Ishikawa (cell line): Measurements from ENCODE around the gene SLC27A5.

ENCODE experiments used
- CEBPB ChIP-seq: IDR thresholded peaks from 2 replicates; pipeline ENCODE4 v1.6.1; 2012
- CREB1 ChIP-seq: IDR thresholded peaks from 2 replicates; pipeline ENCODE4 v1.6.1; 2012; ENCODE audit warnings: low read depth
- FOXM1 ChIP-seq: IDR thresholded peaks from 2 replicates; pipeline ENCODE4 v1.6.1; 2012; ENCODE audit warnings: low read depth, borderline replicate concordance
- NFIC ChIP-seq: IDR thresholded peaks from 2 replicates; pipeline ENCODE4 v1.6.1; 2012
- RAD21 ChIP-seq: IDR thresholded peaks from 2 replicates; pipeline ENCODE4 v1.6.1; 2012; ENCODE audit warnings: low read depth
- TAF1 ChIP-seq: IDR thresholded peaks from 2 replicates; pipeline ENCODE4 v1.6.1; 2012; ENCODE audit warnings: low read depth, mild to moderate bottlenecking
- YY1 ChIP-seq: IDR thresholded peaks from 2 replicates; pipeline ENCODE4 v1.6.1; 2012; ENCODE audit warnings: low read depth
- ZBTB7A ChIP-seq: IDR thresholded peaks from 2 replicates; pipeline ENCODE4 v1.6.1; 2012; ENCODE audit warnings: low read depth
- TF ChIP-seq, protein P1 (sequence below): IDR thresholded peaks from 2 replicates; pipeline ENCODE4 v1.6.1; 2012
- TF ChIP-seq, protein P2 (sequence below): IDR thresholded peaks from 2 replicates; pipeline ENCODE4 v1.6.1; 2012
- TF ChIP-seq, protein P3 (sequence below): IDR thresholded peaks from 2 replicates; pipeline ENCODE4 v1.6.1; 2012; ENCODE audit warnings: low read depth, mild to moderate bottlenecking

Gene SLC27A5

DNA sequence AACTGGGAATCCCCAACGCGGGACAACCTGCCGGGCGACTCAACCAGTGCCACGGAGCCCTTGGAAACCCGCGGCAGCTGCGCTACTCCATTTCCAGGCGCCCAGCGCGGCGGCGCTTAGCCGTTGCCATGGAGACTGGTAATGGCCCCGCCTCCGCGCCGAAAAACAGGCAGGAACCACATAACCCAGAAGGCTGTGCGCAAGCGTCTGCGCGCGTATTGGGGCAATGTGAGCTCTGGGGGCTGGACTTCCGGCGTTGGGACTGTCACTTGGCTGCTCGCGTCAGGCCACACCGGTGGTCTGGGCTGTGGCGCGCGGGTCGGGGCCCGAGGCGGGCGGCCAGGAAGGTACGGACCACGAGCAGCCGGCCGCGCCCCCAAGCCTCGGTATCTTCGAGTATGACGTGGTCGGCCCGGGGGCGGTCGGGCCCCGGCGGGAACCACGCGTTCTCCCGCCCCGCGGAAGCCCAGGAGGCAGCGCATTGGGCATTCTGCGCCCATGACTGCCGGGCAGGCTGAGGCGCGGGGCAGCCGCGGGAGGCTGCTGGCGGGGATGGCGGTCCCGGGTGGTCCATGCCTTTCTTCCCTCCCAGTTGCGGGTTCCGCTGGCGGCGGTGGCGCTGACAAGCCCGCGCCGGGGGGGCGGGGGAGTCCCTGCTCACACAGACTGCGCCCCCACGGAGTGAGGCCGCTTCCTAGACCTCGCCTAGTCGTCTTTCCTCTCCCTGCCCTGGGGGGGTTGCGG is 60.3 kb downstream of the SLC27A5 start, which contains the start of gene ZNF324B:
Gene ZNF324B (plus strand): TSS at position 265 of the 744 bp plus-strand sequence. CDS start 2,080 bp downstream, outside the sequence.
- TF ChIP-seq TAF1 (peak; percentile 67), CREB1 (peak; percentile 55; the same call in 1 of the 2 replicates), RAD21 (no peak), YY1 (peak; percentile 66; the same call in 1 of the 2 replicates), ZBTB7A (peak; percentile 83), CEBPB (no peak), FOXM1 (no peak)
- TF ChIP-seq, protein P1, sequence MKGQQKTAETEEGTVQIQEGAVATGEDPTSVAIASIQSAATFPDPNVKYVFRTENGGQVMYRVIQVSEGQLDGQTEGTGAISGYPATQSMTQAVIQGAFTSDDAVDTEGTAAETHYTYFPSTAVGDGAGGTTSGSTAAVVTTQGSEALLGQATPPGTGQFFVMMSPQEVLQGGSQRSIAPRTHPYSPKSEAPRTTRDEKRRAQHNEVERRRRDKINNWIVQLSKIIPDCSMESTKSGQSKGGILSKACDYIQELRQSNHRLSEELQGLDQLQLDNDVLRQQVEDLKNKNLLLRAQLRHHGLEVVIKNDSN: no peak
- TF ChIP-seq, protein P2, sequence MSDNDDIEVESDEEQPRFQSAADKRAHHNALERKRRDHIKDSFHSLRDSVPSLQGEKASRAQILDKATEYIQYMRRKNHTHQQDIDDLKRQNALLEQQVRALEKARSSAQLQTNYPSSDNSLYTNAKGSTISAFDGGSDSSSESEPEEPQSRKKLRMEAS: peak; percentile 68
- TF ChIP-seq, protein P3, sequence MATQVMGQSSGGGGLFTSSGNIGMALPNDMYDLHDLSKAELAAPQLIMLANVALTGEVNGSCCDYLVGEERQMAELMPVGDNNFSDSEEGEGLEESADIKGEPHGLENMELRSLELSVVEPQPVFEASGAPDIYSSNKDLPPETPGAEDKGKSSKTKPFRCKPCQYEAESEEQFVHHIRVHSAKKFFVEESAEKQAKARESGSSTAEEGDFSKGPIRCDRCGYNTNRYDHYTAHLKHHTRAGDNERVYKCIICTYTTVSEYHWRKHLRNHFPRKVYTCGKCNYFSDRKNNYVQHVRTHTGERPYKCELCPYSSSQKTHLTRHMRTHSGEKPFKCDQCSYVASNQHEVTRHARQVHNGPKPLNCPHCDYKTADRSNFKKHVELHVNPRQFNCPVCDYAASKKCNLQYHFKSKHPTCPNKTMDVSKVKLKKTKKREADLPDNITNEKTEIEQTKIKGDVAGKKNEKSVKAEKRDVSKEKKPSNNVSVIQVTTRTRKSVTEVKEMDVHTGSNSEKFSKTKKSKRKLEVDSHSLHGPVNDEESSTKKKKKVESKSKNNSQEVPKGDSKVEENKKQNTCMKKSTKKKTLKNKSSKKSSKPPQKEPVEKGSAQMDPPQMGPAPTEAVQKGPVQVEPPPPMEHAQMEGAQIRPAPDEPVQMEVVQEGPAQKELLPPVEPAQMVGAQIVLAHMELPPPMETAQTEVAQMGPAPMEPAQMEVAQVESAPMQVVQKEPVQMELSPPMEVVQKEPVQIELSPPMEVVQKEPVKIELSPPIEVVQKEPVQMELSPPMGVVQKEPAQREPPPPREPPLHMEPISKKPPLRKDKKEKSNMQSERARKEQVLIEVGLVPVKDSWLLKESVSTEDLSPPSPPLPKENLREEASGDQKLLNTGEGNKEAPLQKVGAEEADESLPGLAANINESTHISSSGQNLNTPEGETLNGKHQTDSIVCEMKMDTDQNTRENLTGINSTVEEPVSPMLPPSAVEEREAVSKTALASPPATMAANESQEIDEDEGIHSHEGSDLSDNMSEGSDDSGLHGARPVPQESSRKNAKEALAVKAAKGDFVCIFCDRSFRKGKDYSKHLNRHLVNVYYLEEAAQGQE: no peak

DNA sequence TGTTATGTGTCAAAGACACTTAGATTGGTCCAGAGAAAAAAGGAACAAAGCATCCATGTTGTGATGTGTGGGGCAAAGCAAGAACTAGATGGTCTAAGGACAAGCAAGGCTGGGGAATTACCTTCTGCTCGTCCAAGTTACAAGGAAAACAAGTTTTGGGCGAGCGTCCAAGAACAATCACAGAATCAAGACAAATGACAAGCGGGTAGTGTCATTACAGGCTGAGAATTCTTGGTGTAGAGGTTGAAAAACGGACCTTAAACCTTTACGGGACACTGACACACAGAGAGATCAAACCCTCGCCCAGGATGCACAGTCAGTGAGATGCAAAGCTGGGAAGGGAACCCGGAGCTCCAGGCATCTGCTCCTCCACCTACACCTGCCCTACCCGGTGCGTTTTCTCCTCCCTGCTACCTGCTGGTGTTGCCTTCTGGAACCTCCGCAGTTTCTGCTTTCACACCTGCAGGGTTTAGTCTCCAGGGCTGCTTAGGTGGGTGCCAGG is 60.9 kb downstream of the SLC27A5 start:
- TF ChIP-seq FOXM1: no peak
- peak; percentile 39; the same call in 1 of the 2 replicates for TF ChIP-seq NFIC

DNA sequence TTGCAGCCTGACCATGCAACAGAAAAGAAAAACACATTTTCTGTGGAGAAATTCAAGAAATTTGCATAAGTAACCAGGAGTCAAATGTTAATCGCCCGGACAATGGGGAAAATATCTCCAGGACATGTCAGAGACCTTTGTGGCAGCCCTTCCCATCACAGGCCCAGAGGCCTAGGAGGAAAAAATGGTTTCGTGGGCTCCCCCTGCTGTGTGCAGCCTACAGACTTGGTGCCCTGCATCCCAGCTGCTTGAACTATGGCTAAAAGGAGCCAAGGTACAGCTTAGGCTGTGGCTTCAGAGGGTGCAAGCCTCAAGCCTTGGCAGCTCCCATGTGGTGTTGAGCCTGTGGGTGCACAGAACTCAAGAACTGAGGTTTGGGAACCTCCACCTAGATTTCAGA is 62.9 kb downstream of the SLC27A5 start:
- TF ChIP-seq, protein P1: 0 out of 2 replicates have a peak, but pooled peaks have one; percentile 11
